NAMALWA (cell line): ENCODE measurements around the gene SLC25A44.
A peak's percentile ranks its signal among the peaks of the same experiment; 100 is the strongest.
"Not testable (repeated sequence)": the region's sequence is repeated elsewhere in the genome, so short reads cannot be mapped to it uniquely, and the experiment has no call there.

Experiments
- DNase-seq: peaks from one replicate; pipeline ENCODE4 v3.0.0-alpha.2; 2015; ENCODE audit warnings: low spot score

SLC25A44 gene

DNA sequence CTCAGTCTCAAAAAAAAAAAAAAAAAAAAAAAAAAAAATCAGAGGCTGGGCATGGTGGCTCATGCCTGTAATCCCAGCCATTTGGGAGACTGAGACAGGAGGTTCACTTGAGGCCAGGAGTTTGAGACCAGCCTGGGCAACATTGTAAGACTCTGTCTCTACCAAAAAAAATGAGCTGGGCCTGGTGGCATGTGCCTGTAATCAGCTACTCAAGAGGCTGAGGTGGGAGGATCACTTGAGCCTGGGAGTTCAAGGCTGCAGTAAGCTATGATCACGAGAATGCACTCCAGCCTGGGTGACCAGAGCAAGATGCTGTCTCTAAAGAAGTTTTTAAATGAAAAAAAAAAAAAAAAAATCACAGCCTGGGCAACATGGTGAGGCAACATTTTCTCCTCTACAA is 30.2 kb upstream of the SLC25A44 start:
- DNase-seq, result no peak

DNA sequence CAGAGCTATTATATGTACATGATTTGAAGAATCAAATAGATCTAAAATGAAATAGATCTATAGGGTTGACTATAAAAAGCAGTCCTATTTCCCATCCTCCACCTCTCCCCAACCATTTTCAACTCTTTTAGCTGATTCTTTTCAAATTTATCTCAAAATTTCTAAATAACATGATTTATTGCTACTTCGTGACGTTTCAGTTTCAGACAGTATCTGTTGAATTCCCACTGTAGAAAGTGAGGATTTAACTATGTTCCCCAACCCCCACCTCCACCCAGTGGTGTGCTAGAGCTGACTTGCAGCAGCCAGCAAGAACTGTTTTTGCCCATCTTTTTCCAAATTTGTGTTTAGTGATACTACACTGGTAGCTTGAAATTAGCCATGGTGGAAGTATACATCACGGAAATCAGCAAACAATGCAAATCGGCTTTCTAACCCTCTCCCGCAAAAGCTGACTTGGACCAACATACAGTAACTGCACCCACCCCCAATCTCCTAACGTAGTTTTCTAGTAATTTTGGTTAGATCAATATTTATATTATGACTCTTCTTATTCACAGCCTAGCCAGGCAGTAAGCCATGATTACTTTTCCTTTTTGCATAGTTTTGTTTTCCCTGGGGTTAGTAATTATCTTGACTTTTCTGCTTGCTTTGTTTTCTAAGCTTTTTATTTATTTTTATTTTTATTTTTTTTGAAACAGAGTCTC is 29.6 kb upstream of the SLC25A44 start:
- DNase-seq, result no peak

DNA sequence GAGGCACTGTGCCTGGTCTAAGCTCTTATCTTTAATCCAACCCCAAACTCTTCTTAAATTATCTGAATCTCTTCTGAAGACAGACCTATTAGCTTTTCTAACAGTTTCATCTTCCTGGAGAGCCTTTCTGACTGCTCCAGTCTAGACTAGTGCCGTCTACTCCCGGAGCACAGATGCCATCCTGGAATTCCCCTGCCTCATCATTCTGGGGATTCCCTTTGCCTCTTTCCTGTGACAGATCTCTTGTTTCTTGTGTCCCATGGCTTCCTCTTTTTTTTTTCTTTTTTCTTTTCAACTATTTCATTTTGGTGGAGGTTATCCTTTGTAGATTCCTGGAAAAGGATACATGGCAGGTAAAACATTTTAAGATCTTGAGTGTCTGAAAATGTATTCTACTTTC is 28.8 kb upstream of the SLC25A44 start:
- no peak for DNase-seq

DNA sequence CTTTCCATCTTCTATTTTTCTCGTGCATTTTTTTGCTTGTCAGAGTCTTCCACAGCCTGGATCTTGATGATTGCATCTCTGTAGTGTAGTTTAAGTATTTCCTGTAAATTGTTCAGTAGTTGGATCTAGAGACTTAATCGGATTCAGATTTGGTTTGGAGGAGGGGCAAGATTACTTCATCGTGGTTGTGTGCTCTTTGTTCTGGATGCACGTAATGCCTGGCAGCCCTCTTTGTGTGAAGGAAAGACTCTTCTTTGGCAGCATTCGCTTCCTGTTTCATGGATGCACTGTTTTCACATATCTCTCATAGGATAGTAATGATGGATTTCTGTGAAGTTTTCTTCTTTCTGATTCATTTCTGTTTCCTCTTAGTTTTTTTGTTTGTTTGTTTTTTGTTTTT is 26.4 kb upstream of the SLC25A44 start:
- DNase-seq, result no peak

DNA sequence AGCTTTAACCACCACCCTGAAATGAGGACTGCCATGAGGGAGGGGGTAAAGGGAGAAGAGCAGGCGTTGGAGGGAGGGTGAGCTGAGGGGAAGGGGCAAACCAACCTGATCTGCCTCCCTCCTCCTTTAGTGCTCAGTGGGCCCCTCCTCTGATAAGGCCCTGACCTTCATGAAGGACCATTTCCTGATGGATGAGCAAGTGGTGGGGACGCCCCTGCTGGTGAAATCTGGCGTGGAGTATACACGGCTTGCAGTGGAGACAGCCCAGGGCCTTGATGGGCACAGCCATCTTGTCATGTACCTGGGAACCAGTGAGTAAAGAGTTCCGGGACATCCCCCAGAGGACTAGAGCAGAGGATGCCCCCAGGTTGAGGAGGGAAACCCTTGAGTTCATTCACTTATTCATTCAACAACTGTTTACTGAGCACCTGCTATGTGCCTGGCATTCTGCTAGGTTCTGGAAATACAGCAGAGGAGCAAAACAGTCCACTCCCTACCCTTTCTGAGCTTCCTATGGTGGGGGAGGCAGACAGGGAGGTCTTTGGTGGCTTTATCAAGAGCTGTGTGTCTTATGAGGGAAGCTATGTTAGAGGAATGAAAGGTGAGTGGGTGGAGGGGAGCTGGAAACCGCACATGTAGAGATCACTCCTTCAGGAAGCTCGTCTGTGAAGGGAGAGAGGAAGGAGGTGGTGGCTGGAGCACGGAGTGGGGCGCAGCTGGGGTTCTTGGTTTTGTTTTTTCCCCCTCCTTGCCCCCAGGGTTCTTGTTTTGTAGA is 21.0 kb upstream of the SLC25A44 start:
- DNase-seq, result no peak

DNA sequence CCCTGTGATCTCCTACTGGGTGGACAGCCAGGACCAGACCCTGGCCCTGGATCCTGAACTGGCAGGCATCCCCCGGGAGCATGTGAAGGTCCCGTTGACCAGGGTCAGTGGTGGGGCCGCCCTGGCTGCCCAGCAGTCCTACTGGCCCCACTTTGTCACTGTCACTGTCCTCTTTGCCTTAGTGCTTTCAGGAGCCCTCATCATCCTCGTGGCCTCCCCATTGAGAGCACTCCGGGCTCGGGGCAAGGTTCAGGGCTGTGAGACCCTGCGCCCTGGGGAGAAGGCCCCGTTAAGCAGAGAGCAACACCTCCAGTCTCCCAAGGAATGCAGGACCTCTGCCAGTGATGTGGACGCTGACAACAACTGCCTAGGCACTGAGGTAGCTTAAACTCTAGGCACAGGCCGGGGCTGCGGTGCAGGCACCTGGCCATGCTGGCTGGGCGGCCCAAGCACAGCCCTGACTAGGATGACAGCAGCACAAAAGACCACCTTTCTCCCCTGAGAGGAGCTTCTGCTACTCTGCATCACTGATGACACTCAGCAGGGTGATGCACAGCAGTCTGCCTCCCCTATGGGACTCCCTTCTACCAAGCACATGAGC is 17.2 kb upstream of the SLC25A44 start:
- no peak for DNase-seq

DNA sequence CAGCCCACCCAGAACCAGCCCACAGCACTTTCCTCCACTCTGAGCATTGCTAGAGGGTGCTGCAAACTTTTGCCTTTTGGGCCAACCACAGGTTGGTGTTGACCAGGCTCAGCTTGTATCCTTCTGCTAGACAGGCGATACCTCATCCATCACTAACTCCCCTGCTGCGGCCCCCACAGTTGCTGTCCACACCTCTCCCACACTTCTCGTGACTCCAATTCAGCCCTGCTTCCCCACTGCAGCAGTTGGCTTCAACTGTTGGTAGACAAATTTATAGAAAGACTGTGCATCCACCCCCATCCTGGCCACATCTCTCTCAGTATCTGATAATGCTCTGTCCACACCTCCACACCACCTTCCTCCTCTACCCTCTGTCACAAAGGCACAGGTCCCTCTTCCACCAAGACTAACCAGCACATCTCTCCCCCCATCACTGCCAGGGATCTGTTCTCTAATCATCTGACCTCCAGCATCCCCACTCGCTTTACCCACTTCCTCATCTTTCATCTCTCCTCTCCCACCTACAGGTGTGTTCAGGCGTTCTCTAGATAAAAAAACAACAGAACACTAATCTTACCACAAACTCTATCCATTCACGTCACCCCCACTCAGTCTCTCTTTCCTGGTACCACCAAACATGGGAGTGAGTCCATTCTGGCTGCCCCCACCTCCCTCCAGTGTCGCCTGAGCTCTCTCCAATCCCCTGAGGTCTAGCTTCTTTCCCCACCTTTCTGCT is 15.8 kb upstream of the SLC25A44 start:
- no peak for DNase-seq

DNA sequence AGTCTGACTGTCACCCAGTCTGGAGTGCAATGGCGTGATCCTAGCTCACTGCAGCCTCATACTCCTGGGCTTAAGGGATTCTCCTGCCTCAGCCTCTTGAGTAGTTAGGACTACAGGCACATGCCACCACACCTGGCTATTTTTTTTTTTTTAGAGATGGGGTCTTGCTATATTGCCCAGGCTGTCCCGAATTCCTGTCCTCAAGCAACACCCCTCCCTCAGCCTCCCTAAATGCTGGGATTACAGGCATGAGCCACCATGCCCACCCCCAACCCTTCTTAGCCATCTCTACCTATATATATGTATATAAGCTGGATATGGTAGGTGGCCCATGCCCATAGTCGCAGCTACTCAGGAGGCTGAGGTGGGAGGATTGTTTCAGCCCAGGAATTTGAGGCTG is 13.4 kb upstream of the SLC25A44 start:
- no peak for DNase-seq

DNA sequence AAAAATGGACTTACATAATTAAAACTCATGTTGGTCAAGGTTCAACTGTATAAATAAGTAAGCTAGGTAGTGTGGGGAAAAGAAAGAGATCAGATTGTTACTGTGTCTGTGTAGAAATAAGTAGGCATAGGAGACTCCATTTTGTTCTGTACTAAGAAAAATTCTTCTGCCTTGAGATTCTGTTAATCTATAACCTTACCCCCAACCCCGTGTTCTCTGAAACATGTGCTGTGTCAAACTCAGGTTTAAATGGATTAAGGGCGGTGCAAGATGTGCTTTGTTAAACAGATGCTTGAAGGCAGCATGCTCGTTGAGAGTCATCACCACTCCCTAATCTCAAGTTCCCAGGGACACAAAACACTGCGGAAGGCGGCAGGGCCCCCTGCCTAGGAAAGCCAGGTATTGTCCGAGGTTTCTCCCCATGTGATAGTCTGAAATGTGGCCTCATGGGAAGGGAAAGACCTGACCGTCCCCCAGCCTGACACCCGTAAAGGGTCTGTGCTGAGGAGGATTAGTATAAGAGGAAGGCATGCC is 12.4 kb upstream of the SLC25A44 start:
- DNase-seq, result not testable (repeated sequence)

DNA sequence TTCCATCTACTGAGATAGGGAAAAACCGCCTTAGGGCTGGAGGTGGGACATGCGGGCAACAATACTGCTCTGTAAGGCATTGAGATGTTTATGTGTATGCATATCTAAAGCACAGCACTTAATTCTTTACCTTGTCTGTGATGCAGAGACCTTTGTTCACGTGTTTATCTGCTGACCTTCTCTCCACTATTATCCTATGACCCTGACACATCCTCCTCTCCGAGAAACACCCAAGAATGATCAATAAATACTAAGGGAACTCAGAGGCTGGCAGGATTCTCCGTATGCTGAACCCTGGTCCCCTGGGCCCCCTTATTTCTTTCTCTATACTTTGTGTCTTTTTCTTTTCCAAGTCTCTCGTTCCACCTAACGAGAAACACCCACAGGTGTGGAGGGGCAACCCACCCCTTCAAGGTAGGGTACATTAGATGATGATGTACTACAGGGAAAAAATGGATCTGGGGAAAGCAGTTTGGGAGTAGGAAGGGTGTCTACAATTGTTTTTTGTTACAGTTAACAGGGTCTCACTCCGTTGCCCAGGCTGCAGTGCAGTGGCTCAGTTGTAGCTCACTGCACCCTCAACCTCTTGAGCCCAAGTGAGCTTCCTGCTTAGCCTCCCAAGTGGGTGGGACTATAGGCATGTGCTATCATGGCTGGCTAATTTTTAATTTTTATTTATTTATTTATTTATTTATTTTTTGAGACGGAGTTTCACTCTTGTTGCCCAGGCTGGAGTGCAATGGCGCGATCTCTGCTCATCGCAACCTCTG is 11.7 kb upstream of the SLC25A44 start:
- DNase-seq, result not testable (repeated sequence)

DNA sequence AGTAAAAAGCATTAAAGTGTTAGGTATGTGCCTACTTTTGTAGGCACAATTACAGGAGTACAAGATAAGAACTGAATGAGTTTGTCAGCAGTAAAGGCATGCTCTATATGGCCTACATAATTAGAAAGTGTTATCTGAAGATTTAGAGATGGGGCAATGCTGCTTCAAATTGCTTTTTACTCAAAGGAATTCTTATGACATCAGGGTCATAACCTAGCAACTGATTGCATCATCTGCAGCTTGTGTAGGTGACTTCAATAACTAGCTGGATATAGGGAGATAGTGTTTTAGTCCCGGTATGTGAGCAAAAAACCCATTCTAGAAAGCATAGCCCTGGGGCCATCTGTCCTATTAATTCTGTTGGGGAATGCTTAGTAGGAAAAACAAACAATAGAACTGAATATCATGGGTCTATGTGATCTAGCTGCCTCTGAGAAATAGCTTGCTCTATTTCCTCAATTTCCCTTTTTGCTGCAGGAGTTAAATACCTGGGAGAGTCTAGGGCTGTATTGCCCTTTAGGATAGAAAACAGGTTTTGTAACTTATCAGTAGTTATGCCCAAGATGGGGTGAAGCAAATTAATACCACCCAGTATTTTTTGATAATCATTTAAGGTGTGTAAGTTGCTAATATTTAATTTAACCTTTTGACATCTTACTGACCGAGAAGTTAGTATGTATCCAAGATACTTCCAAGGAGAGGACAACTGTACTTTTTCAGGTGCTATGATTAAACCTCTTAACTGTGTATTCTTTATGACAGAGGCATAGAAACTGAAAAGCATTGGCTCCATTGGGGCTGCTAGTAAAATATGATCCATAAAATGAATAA is 7.3 kb upstream of the SLC25A44 start:
- not testable (repeated sequence) for DNase-seq

DNA sequence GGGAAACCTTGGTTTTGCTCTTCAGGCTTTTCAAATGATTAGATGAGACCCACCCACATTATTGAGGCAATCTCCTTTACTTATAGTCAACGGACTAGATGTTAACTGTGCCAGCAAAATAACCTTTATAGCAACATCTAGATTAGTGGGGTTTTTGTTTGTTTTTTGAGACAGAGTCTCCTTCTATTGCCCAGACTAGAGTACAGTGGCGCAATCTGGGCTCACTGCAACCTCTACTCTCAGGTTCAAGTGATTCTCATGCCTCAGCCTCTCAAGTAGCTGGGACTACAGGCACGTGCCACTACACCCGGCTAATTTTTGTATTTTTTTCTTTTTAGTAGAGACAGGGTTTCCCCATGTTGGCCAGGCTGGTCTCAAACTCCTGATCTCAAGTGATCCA is 3.6 kb upstream of the SLC25A44 start:
- DNase-seq, result not testable (repeated sequence)

DNA sequence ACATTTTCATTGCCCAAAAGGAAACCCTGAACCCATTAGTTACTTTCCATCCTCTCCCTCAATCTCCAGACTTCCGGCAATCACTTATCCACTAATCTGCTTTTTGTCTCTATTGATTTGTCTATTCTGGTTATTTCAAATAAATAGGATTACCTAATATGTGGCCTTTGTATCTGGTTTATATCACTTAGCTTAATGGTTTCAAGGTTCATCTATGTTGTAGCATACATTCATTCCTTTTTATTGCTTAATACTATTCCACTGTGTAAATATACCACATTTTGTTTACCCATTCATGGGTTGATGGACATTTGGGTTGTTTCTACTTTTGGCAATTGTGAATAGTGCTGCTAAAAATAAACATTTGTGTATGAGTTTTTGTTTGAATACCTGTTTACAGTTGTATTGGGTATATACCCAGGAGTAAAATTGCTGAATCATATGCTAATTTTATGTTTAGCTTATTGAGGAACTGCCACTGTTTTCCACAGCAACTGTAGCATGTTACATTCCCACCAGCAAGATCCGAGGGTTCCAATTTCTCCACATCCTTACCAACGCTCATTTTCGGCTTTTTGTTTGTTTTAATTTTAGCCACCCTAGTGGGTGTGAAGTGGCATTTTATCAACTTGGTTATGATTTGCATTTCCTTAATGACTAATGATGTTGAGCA is 2.5 kb upstream of the SLC25A44 start:
- no peak for DNase-seq

DNA sequence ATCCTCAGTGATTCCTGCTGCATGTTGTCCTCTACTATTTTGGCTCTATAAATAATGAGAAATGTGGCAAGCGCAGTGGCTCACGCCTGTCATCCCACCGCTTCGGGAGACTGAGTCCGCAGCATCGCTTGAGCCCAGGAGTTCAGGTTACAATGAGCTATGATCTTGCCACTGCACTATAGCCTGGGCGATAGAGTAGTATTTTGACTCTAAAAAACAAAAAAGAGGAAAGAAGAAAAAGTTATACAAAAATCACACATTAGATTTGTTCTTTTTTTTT is 756 bp upstream of the SLC25A44 start:
- no peak for DNase-seq

DNA sequence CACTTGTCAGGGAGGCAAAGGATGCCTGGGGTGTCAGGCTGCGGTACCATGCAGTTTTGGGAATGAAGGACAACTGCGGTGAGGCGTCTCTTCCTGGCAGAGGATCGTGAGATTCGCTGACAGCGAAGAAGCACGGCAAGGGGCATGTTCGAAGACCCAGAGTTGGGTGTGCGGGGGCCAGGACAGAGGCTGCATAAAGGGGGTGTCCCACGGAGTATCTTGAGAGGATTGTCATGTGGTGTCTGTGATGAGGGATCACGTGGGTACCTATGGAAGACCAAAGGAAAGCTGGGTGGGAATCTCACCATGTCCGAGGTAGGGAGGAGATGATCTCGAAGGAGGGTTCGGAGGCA is 372 bp downstream of the SLC25A44 start:
- DNase-seq, result no peak

DNA sequence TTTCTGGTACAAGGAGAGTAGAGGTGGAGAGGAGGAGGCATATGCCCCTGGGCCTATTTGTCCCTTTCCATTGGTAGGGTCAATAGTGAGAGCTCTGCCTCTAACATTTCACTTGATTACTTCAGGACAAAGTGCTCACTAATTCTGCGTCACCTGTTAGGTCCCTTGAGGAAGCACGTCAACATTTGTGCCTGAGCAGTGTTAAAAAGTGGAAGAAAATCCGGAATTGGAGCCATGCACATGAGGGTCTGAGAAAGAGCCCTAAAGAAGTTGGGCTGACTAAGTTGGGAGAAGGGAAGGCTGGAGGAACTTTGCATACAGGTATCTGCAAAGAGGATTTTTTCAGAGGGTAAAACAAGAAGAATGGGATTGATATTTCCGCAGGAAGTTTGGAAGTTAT is 1.9 kb downstream of the SLC25A44 start:
- DNase-seq, result peak; percentile 50

DNA sequence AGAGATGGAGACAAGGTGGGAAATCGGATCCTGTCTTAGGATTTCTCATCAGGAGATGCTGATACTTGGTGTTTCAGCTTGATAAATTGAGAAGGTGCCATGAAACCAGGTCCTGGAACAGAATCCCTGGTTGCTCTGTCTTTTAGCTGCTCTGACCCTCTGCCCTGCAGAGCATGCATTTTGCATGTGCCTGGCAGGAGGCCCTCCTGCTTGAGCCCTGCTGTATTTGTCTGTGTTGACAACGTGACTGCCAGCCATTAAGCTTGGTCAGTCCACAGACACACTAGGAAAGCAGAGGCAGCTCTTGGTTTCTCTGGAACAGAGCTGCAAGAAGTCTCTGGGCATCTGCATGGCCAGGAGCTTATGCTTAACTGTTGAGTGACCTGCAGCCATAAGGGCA is 2.5 kb downstream of the SLC25A44 start:
- DNase-seq, result no peak

DNA sequence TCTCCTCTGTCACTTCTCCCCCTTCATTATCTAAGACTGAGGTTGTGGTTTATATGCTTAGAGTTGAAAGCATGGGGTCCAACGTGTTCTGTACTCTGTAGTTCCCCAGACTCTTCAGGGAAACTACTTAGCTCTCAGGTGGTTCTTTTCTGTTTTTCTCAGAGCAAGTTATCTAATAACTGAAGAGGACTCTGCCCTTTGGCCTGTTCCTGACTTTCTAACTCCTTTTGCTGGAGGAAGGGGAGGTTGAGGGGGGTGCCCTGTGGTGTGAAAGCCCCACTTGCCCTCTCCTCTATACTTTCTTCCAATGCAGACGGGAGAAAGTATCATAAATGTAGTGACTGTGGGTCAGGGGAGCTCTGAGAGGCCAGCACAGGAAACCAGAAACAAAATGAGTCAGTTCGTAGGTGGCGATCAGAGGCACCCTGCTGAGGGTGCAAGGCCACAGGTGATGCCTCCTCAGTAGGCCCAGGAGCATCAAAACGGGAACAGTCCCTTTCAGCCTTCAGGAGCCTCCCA is 5.0 kb downstream of the SLC25A44 start:
- DNase-seq, result no peak

DNA sequence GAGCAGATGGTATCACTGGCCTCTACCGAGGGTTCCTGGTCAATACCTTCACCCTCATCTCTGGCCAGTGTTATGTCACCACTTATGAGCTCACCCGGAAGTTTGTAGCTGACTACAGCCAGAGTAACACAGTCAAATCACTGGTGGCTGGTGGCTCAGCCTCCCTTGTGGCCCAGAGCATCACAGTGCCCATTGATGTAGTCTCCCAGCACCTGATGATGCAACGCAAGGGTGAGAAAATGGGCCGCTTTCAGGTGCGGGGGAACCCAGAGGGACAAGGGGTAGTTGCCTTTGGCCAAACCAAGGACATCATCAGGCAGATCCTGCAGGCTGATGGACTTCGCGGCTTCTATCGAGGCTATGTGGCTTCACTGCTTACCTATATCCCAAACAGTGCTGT is 6.1 kb downstream of the SLC25A44 start:
- no peak for DNase-seq

DNA sequence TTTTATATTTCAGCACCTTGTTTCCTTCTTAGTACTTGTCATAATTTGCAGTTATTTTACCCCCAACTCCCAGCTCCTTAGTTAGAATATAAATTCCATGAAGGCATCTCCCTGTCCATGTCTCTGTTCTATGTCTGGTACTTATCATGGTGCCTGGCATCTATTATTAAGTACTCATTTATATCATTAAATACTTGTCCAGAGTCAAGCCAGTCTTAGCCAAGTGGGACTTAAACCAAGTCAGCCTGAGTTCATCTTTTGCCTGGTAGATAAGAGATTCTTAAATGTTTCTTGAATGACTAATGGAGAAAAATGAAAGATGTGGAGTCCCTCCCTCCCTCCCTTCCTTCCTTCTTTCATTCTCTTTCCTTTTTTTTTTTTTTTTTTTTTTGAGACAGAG is 9.4 kb downstream of the SLC25A44 start:
- no peak for DNase-seq
